Astrocyte of the spinal cord (primary cell): ENCODE measurements around the gene LPXN.

Experiments used
- DNase-seq: peaks from one replicate; pipeline ENCODE4 v3.0.0; 2011; ENCODE audit warnings: low read depth, low spot score
- H3K4me3 ChIP-seq: 2 replicates; pipeline ENCODE4 v1.5.1; 2011; ENCODE audit warnings: low read depth, mild to moderate bottlenecking, low read length, moderate library complexity
- CTCF ChIP-seq: IDR thresholded peaks from 2 replicates; pipeline ENCODE4 v1.5.1; 2012; ENCODE audit warnings: low read depth, mild to moderate bottlenecking, low read length, inconsistent platforms
- in situ Hi-C: cut with HindIII; loops from 2 replicates; pipeline ENCODE4 v1.10.0; 2017; ENCODE audit warnings: low sequenced_read_pairs

Gene LPXN

GRCh38 chr11:58490827-58491226, 84.8 kb downstream of the LPXN start:
- no peak for DNase-seq
- TF ChIP-seq CTCF: no peak
- in situ Hi-C loops: no loop called here
- H3K4me3 ChIP-seq: no peak overlapping the region

GRCh38 chr11:58487170-58487569, 88.5 kb downstream of the LPXN start:
- no peak for DNase-seq
- no peak for TF ChIP-seq CTCF
- in situ Hi-C loops: no loop called here
- H3K4me3 ChIP-seq: no peak overlapping the region

DNA sequence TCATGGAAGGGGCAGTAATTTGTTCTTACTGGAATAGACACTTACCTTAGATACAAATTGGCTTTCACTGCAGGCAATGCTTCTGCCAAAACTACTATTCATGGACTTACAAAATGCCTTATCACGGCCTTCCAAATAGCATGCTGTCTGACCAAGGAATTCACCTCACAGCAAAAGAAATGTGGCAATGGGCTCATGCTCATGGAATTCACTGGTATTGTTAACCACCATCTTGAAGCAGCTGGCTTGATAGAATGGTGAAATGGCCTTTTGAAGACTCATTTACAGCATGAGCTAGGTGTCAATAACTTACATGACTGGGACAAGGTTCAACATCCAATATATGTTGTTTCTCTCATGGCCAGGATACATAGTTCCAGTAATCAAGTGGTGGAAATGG, 89.7 kb downstream of the LPXN start:
- no peak overlapping the region for H3K4me3 ChIP-seq
- no peak for DNase-seq
- in situ Hi-C loops: no loop called here
- no peak for TF ChIP-seq CTCF
